Prostate gland (tissue), 2 donors: ENCODE results near the gene DXO.

Experiments used
- POLR2A ChIP-seq: fragments of 450-650 bp; IDR thresholded peaks from one replicate; pipeline ENCODE4 v1.6.1; 2016; ENCODE audit warnings: antibody characterized with exemption, mild to moderate bottlenecking
- POLR2AphosphoS5 ChIP-seq: sonication (generic); formaldehyde crosslinking; IDR thresholded peaks from one replicate; pipeline ENCODE4 v1.6.1; 2017; ENCODE audit warnings: antibody characterized with exemption
- TF ChIP-seq, protein P1 (sequence below), 4 experiments: fragments of 200-600 bp in 2 of 4; fragments of 450-650 bp in 2 of 4; sonication (generic) in 2 of 4; IDR thresholded peaks; 1 replicate in 3 of 4; 2 replicates in 1 of 4; pipeline ENCODE4 v1.5.1; 2016 to 2019; ENCODE audit warnings: antibody characterized with exemption in 4 of 4, mild to moderate bottlenecking in 2 of 4, moderate library complexity in 2 of 4

DNA sequence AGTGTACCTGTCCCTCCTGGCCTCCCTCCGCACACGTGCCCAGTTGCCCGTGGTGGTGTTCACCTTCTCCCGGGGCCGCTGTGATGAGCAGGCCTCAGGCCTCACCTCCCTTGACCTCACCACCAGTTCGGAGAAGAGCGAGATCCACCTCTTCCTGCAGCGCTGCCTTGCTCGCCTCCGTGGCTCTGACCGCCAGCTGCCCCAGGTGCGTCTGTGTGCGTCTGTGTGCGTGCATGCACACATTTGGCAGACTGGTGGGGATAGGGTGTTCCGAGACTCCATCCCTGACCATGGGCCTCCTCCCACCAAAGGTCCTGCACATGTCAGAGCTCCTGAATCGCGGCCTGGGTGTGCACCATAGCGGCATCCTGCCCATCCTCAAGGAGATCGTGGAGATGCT lies 8.0 kb downstream of the DXO start:
- TF ChIP-seq, protein P1, sequence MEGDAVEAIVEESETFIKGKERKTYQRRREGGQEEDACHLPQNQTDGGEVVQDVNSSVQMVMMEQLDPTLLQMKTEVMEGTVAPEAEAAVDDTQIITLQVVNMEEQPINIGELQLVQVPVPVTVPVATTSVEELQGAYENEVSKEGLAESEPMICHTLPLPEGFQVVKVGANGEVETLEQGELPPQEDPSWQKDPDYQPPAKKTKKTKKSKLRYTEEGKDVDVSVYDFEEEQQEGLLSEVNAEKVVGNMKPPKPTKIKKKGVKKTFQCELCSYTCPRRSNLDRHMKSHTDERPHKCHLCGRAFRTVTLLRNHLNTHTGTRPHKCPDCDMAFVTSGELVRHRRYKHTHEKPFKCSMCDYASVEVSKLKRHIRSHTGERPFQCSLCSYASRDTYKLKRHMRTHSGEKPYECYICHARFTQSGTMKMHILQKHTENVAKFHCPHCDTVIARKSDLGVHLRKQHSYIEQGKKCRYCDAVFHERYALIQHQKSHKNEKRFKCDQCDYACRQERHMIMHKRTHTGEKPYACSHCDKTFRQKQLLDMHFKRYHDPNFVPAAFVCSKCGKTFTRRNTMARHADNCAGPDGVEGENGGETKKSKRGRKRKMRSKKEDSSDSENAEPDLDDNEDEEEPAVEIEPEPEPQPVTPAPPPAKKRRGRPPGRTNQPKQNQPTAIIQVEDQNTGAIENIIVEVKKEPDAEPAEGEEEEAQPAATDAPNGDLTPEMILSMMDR (IDR thresholded peaks at IDR 0.05): no peak
- TF ChIP-seq POLR2A (no peak), POLR2AphosphoS5 (no peak)
